HG02763 (cell line): ENCODE measurements around the gene NUAK2.
A peak's percentile ranks its signal among the peaks of the same experiment; 100 is the strongest.
"Not testable (repeated sequence)": the region's sequence is repeated elsewhere in the genome, so short reads cannot be mapped to it uniquely, and the experiment has no call there.

ENCODE experiments used
- ATAC-seq: cut with Tn5 transposase; IDR thresholded peaks from one replicate; pipeline ENCODE4 v1.9.1; 2021; ENCODE audit warnings: mild to moderate bottlenecking, moderate library complexity; ENCODE audit not compliant: unreplicated experiment

The NUAK2 gene

DNA sequence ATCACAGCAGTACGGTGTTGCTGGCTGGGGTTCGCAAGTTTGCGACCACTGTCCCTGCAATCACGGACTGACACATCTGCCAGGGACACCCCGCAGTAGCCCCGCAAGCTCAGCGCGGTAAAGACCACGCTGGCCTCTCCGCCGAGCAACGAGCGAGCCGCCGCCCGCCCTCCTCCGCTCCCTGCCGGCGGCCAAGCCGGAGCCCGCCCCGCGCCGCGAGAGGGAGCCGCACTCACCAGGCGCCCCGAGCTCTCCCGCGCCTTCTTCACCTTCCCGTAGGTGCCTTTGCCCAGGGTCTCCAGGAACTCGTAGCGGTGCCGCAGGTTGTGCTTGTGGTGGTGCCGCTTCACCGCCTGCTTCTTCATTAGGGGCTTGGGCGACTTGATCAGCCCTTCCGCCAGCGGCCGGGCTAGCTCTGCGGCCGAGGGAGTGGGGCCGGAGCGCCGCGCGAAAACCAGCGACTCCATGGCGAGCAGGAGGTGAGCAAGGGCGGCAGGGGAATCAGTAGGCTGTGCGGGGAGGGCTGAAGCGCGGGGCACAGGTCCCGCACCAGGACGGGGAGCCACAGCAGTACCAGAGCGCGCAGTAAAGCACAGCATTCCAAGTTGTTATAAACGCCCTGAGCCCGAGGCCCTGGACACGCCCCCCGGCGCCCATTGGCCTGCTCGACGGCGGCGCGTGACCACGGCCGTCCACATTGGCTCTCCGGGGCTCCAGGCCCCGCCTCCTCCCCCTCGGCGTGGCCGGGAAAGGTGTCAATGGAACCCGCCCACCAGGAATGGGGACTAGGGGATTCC, at the start of gene NUAK2:
Gene NUAK2, minus strand, starts transcription at position 584 of the 797 bp plus-strand sequence. Its CDS starts 117 bp downstream, at position 467.
- ATAC-seq = peak; percentile 55

DNA sequence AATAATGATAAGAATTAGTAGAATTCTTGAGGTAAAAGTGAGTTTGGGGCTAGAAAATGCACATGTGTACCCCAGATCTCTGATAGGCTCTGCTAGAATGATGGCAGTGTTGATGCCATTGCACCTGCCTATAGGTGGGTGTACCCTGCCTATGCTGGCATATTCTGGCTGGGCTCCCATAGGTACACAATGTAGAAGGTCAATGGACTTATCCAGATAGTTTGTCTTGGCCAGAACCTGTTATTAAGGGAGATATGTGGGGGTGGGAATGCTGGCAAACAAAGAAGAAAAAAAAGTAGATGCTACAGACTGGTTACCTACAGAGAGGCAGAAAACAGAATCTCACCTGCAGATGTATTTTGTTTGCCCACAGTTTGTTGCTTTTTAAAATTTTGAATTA, 49.2 kb upstream of the NUAK2 start:
- no peak for ATAC-seq

DNA sequence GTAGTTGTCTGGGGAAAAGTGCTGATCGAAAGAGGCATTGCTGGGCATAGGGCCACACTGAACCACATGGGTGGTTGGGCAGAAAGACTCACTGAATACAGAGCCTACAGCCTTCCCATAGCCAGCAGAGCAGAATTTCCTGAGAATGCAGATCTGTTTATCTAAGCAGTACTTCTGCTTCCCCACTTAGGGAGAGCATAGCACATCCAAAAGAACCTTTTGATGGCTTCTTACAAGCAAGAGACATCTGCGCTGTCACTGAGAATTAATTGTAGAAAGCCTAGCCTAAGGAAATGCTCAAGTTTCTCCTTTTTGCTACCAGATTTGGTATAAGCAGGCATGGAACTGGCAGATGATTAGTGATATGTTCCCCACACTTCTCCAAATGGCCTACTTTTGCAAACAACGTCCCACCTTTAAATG, 48.2 kb upstream of the NUAK2 start:
- no peak for ATAC-seq

DNA sequence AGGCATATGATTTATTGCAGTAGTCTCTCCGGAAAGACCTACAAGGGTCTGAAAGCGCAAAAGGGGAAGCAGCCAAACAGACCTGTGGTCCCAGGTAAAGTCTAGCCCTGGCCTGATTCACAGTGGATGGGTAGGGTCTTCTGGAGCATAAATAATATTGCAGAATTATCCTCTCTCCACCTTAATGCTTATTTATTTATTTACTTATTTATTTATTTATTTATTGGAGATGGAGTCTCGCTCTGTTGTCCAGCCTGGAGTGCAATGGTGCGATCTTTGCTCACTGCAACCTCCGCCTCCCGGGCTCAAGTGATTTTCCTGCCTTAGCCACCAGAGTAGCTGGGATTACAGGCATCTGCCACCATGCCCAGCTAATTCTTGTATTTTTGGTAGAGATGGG, 46.9 kb upstream of the NUAK2 start:
- ATAC-seq = no peak

DNA sequence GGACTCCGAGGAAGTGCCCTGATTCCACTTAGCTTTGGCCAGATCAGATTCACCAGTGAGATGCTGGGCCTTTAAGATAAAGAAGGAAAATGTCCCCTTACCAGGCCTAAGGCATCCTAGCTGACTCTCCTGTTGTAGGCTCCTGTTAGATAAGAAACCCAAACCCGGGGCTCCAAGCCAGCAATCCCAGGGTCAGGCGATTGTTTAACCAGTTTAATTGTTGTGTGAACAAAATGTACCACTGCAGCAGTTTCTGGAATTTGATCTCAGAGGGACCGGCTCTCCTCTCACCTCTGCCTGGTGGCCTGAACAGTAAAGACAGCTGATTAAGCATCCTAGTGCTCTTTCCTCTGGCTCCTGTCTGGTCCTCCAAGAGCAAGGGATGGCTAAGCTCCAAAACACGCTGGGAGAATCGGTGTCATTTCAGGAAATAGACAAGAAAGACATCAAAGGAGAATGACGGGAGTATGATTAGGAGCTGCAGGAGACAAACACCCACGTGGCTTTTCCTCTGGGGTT, 44.5 kb upstream of the NUAK2 start:
- no peak for ATAC-seq

DNA sequence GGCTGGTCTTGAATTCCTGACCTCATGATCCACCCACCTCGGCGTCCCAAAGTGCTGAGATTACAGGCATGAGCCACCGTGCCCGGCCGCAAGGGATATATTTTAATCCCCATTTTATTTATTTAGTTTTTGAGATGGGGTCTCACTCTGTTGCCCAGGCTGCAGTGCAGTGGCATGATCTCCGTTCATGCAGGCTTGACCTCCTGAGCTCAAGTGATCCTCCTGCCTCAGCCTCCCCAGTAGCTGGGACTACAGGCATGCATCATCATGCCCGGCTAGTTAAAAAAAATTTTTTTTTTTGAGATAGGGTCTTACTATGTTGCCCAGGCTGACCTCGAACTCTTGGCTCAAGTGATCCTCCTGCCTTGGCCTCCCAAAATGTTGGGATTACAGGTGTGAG, 43.5 kb upstream of the NUAK2 start:
- ATAC-seq = not testable (repeated sequence)

DNA sequence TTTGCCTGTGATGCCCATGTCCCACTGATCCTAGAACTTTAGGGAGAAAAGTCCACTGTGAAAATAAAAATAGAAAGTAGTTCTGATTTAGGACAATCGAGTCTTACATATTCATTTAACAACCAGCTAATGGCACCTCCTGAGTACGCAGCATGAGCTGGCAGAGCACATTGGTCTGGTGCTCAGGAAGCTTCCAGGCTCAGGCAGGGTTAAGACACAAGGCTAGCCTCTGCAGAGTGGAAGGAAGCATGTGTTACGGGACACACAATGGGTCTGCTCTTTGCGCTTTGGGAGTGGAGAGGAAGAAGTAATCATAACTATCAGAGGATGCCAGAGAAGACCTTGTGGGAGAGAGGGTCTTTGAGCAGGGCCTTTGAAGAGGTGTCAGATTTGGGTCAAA, 39.3 kb upstream of the NUAK2 start:
- no peak for ATAC-seq

DNA sequence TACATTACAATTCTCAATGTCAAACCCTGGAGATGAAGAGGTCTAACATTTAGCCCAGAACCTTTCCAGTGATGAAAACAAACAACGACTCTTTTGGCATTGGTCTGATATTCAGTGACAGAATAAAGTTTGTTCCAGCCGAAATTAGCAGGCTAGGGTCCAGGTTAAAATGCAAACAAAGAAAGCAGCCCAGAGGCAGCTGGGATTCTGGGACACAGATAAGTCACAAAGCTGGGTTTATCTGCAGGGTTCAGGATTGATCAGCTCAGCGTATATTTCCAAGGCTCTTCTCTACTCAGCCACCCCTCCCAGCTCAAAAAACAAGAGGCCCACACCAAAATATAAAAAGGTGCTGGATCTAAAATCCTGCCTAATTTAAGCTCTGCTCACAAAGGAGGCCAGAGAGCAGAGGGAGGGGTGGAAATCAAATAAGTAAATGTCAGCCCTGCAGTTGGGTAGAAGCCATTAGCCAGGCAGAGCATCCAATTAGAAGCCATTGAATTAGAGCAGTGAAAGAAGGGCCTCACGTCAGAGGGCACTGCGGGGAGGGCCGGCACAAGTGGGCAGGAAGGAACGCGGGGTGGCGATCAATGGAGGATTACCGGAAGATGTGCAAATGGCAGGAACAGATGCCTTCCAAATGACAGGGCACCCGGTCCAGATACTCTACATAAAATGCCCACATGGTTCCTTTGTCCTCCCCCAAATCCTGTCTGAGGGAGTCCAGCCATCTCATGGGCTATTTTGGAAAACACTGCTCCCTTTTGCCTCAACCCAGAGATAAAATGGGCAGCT, 38.4 kb upstream of the NUAK2 start:
- no peak for ATAC-seq

DNA sequence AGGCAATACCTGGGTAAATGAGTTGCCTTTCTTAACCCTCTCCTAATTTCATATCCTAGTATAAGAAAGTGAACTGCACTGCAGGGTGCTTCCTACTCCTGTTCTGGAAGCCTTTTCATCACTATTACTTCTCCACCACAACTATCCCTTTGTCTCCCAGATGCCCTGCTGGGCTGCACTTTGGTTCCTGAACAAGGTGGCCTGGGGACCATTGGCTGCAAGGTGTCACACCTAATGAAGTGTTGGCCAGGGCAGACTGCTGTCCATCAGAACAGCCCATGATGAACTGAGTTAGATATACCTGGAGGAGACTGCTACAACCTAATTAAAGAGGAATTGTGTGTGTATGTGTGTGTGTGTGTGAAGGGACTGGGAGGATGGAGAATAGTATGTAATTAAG, 37.0 kb upstream of the NUAK2 start:
- no peak for ATAC-seq

DNA sequence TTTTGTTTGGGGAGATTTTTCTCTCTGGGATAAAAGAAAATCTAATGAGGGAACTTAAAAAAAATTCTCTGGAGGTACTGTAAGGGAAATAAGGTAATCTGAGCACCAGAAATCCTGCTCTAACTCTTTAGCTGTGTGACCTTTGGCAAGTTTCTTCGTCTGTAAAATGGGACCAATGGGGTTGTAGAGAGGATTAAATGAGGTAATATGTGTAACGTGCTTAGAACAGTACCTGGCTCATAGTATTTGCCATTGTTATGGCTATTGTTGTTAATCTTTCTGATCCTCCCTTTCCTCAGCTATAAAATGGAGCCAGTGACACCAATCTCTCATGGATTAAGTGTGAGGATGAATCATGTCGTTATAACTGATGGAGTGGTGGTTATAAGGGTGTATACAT, 36.0 kb upstream of the NUAK2 start:
- ATAC-seq = no peak

DNA sequence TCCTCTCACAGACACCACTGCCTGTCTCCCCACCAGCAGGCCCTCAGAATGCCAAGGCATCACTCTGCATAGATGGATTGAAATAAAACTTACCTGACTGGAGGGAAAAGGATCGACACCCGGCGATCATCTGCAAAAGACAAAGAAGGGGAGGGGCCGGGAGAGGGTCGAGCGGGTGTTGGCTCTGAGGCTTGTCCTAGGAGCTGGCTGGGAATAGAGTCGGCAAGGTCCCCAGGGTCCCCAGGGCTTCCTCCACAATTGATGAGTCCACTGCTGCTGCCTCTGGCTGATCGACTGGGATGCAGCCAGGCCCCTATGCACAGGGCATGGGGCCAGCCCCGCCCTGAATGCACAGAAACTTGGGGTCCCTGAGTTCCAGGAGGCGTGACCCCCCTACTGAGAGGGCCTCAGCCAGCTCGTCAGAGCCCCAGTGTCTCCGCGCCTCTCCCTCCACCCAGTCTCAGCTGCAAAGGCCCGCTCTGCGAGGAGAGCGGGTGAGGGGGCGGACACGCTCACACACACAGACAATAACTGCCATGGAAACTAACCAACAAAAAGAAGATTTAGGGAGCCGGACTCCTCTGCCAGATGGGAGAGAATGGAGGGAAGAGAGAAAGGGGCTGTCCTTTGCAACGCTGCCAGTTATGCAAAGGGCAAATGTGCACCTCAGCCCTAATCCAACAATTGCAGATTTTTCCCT, 35.0 kb upstream of the NUAK2 start, which contains the start of gene KLHDC8A:
Gene KLHDC8A, minus strand, starts transcription at position 483 of the 700 bp plus-strand sequence. CDS start 13,318 bp downstream, outside the sequence.
- no peak for ATAC-seq

DNA sequence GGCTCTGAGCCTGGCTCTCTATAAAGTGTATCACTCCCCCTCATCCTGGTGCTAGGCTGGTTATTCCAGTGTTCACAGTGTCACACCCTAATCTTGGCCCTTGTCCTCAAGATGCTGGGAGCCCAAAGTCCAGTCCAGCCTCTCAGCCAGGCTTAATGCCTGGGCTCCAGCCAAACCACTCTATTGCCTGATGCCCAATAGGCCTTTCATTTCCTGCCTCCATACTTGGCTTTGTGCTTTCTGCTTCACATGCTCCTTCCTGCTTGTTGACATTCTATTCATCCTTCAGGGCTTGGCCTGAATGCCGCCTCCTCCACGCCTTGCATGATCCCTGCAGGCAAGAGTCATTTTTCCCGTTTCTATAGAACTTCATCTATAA, 33.5 kb upstream of the NUAK2 start:
- no peak for ATAC-seq

DNA sequence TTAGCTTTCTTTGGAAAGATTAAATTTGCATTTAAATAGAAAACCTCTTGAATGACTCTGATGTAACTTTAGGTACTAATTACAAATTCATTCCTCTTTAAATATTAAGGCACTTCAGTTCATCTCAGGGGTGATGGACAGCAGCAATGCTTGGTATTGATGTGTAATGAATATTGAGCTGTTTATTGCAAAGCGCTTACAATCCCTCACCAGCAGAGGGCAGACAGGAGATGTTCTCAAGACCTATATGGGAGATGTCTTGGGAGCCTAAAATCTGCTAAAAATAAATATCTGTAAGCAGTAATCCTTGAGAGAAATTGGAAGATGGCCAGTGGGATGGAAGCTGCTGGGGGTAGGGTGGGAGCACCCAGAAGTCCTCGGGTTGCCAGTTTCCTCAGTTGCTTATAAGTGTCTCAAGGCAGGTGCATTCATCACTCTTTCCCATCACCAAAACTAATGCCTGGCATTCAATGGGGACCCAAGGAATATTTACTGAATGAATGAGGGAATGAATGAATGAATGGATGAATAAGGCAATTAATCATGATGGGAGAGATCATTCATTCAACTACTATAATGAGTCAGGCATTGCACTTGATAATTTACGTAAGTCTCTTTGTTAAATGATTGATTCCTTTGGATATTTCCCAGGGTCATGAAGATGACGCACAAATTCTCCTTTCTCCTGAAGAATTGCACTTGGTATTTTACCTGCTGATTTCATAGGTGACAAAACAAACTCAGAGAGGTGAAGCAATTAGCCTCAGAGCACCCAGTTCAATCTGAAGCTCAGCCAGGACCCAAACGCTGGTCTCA, 32.9 kb upstream of the NUAK2 start:
- no peak for ATAC-seq

DNA sequence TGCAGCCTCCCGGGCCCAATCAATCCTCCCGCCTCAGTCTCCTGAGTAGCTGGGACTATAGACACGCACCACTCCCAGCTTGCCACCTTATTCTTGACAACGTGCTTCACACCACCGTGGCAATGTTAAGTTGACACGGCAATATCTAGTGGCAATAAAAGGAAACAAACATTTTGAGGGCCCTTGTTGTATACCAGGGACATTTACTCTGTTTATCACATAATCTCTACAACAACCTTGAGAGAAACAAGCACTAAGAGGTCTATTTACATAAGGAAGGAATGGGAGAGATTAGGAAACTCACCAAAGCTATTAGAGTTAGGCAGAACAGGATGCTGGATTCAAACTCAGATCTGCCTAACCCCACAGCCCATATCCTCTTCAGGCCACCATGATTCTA, 32.1 kb upstream of the NUAK2 start:
- no peak for ATAC-seq

DNA sequence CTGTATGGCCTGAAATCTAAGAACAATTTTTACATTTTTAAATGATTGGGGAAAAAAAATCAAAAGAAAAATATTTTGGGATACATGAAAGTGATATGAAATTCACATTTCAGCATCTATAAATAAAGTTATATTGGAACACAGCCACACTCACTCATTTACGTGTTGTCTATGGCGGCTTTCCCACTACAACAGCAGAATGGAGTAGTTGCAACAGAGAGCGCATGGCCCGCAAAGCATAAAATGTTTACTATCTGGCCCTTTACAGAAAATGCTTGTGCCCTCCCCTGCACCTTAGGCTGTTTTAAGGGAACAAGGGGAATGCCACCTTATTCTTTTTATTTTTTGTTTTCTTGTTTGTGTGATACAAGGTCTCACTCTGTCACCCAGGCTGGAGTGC, 31.6 kb upstream of the NUAK2 start:
- ATAC-seq = no peak

DNA sequence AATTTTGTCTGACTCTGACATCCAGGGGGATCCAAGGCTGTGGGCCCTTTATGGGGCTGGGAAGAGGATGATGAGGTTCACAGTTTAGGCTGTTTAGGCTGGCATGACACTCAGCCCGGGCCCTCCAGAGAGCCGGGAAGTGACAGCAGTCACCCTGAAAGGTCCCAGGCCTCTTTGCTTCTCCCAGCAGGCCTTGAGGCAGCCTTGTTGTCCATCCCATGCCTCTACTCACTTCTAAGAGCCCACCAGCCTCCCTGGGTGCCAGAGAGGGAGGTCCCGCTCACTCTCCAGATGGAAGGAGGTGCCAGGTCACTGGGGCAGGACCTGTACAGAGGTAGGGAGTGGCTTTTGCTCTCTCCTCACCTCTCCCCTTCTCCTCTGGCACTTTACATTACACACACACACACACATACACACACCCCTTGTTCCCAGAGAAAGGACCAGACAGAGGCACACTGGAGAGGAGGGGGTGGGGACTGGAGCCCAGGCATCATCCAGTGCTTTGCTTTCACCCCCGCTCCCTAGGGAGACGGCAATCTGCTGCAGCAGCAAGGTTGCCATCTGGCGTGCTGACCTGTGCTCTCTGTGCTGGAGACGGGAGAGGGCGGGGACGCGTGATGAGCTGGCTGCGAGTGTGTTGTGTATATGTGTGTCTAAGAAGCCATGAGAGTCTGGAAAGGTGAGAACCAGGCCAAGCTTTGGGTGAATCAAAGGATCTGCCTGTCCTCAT, 30.6 kb upstream of the NUAK2 start:
- no peak for ATAC-seq

DNA sequence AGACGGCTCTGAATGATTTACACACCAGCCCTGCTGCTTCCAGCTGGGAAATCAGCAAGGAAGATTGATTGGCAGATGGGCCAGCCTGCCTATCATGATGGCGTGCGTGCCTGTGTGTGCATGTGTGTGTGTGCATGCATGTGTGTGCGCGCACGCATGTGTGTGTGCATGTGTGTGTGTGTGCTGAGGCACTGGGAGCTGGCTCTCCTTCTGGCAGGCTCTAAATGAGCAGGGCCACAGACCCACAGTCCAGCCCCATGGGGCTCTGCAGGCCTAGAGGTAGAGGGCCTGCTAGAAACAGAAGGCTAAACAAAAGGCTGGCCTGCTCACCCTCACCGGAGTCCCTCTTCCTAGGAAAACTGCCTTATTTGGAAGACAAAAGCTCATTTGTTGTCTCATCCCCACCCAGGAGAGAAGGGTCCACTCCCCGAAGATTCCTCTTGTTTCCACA, 29.2 kb upstream of the NUAK2 start:
- ATAC-seq = no peak

DNA sequence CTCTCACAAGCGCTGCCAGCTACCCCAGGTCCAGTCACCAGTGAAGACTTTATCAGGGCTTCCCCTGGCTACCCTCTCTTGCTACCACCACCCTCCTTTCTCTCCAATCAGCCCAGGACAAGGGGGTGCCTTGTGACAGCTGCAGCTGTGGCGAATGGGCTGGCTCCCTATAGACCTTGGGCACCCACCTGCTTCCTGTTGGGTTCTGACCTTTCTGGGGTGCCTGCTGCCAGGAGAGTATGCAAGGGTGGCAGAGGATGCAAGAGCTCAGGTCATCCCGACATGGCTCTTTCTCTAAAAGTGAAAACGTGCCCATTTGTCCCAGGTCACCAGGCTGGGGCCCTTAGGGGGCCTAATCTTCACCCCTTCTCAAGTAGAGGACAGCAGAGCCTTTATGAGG, 28.6 kb upstream of the NUAK2 start:
- ATAC-seq = no peak

DNA sequence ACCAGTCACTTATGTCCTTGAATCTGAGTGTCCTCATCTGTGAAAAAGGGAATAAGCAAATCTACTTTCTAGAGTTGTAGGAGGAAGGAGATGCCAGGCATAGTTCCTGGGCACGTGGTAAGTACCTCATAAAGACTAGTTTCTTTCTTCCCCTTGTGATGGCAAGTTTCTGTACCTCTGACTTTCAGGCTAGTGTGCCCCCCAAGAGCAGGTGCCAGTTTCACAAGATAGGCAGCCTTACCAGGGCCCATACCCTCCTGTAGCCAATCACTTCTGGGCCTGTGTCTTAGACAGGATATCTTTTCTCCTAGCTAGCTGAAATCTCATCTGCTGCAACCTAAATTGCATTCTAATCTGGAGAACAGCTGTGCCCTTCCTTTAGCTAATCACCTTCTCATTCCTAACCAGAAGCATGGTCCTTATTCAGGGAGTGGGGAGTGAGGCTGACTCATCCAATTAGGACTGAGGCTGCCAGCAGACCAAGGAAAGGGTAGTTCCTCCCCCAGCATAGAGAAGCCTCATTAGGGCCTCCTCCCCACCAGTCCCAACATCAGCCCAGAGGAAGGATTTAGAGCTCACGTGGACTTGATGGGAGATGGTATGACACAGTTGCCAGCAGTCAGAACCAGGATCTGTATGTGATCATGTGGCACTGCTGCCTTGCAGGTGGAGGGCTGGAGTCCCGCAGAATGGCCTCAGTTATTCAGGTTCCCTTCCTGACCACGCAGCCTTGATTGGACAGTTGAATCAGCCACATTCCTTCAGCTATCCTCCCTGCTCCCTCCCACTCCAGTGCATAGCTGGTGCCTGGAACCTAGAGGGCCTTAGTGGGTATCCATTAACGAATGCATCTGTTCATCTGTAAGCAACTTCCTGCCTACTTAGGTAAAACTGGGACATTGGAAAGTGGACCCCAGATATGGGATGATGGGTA, 27.3 kb upstream of the NUAK2 start:
- ATAC-seq = no peak
